ENCODE measurements around the gene MT1H.

- TF ChIP-seq CTCF (IDR thresholded peaks at IDR 0.05 in 2 of 3, conservative IDR thresholded peaks at IDR 0.05 in 1 of 3; ENCODE audit: borderline replicate concordance in 1 of 3, insufficient read depth in 1 of 3, low read depth in 2 of 3, low read length in 2 of 3) = no peak
- no peak for TF ChIP-seq ZNF274 (IDR thresholded peaks at IDR 0.05; ENCODE audit: low read depth, low read length)
- no peak for TF ChIP-seq EZH2 (IDR thresholded peaks at IDR 0.05)
- no peak for TF ChIP-seq REST (IDR thresholded peaks at IDR 0.05; ENCODE audit: low read depth)
- no peak for TF ChIP-seq POLR2A (IDR thresholded peaks at IDR 0.05; ENCODE audit: borderline replicate concordance, extremely low read depth, insufficient read depth, insufficient read length)
- no peak for TF ChIP-seq ZFX (IDR thresholded peaks at IDR 0.05)
- no peak for TF ChIP-seq YY1 (IDR thresholded peaks at IDR 0.05; ENCODE audit: extremely low read depth, insufficient replicate concordance, low read depth, low read length)
- no peak for TF ChIP-seq CEBPB (IDR thresholded peaks at IDR 0.05; ENCODE audit: low read depth)
- no peak for TF ChIP-seq MAX (IDR thresholded peaks at IDR 0.05)
- no peak for TF ChIP-seq CBX3 (IDR thresholded peaks at IDR 0.05; ENCODE audit: low read depth)
- no peak for TF ChIP-seq ATF3 (IDR thresholded peaks at IDR 0.05)
These were observed 17.0 kb upstream of the MT1H start for GRCh38 chr16:56652600-56652999.

All from HCT116 (cell line).